HG02870 (cell line): ENCODE measurements around the gene ZNF205.

Source experiments
- ATAC-seq: cut with Tn5 transposase; IDR thresholded peaks from one replicate; pipeline ENCODE4 v1.9.1; 2021; ENCODE audit warnings: mild to moderate bottlenecking, moderate library complexity; ENCODE audit not compliant: unreplicated experiment

ZNF205 gene

DNA sequence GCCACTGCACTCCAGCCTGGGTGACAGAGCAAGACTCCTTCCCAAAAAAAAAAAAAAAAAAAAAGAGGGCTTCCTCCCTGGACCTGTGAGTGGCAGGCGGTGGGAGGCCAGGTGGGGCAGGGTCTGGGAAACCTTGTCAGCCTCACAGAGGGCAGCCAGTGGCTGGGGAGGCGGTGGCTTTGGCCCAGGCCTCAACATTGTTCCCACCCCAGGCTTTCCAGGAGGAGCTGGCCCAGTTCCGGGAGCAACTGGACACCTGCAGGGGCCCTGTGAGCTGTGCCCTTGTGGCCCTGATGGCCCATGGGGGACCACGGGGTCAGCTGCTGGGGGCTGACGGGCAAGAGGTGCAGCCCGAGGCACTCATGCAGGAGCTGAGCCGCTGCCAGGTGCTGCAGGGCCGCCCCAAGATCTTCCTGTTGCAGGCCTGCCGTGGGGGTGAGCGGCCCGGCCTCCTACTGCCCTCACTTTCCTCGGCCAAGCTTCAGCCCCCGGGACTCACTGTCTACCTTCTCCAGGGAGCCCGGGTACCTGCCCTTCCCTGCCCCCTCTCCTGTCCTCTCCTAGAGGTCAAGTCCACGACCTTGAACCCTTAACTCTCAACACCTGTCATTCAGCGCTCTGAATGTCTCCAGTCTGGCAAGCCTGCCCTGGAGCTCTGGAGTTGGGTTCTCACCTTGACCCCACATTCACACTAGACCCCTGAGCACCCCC is 34.8 kb downstream of the ZNF205 start:
- no peak for ATAC-seq

DNA sequence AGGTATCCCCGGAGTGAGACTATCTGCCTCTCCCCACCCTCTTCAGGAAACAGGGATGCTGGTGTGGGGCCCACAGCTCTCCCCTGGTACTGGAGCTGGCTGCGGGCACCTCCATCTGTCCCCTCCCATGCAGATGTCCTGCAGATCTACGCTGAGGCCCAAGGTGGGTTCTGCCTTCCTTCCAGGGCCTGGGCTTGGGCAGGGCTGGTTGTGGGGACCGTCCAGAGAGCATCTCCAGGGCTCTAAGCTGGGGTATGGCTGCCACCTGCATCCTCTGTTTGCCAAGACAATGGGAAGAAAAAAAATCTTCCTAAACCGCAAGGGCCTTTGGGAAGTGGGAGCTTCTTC is 35.3 kb downstream of the ZNF205 start:
- no peak for ATAC-seq

DNA sequence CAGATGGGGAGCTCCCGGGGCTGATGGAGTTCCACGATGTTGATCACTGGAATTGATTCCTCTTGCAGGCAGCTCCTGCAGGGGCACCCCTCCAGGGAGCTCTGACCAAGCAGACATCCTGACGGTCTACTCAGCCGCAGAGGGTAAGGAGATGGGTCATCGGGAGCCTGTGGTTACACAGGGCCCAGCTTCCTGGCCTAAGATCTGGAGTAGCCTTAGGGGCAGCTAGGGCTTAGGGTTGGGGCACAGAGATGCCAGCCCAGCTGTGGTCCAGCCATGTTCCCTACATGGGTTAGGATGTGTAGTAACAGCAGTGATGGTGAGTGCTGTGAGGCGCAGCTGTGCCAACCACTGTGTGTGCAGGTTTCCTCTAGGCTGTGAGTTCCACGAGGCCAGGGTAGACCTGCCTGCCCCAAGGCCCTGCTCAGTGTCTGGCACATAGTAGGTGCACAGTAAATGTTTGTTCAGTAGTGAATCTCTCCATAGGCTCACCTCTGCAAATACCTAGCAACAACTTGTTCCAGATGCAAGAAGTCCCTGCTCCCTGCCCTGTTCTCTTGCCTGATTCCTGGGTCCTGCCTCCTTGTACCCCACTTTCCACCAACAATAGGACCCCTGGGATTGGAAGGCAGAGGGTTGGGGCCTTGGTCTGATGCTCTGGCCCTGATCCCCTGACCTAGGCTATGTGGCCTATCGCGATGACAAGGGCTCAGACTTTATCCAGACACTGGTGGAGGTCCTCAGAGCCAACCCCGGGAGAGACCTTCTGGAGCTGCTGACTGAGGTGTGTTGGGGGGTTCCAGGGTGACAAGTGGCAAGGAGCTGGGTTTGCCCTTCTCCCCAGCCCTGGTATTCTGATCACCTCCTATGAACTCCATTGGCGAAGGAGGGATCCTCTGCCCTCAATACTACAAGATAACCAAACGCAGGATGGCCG is 36.1 kb downstream of the ZNF205 start:
- no peak for ATAC-seq

DNA sequence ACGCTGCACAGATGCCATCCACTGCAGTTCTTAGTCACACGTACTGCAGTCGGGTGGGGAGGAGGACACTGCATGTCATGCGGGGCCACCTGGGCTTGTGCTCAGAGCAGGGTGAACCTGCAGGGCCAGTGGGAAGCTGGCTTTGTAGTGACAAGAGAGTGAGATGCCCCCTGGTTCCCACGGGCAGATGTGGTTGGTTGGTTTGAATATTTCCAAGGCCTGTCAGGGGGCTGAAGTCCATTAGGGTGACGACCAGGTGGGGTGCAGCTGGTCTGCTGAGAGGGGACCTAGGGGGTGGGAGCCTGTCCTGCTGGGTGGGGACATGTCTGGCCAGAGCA is 36.8 kb downstream of the ZNF205 start:
- no peak for ATAC-seq

DNA sequence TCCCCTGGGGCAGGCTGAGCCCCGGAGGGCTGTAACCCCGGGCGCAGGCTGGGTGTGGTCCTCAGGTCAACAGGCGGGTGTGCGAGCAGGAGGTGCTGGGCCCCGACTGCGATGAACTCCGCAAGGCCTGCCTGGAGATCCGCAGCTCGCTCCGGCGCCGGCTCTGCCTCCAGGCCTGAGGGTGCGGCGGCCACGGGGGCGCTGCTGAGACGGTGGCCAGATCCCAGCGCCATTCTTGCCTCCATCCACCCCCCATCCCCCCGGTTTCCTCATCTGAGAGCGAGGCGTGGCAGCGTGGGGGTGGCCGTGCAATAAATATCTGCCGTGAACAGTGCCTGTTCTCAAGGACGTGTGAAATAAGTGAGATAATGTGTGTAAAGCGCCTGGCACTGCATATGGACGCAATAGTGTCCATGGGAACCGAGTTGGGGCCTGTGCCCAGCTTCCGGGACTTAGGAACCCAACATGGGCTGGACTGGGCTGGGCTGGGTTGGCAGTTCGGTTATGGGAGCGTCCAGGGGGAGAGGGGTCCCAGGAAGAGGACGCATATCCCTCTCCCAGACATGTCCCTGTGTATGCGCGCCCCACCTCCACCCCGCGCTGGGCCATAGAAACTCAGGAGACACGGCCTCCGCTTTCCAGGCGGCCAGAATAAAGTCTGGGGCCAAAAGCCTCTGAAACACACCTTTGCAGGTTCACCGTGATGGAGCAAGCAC is 37.4 kb downstream of the ZNF205 start:
- ATAC-seq: peak; percentile 3

DNA sequence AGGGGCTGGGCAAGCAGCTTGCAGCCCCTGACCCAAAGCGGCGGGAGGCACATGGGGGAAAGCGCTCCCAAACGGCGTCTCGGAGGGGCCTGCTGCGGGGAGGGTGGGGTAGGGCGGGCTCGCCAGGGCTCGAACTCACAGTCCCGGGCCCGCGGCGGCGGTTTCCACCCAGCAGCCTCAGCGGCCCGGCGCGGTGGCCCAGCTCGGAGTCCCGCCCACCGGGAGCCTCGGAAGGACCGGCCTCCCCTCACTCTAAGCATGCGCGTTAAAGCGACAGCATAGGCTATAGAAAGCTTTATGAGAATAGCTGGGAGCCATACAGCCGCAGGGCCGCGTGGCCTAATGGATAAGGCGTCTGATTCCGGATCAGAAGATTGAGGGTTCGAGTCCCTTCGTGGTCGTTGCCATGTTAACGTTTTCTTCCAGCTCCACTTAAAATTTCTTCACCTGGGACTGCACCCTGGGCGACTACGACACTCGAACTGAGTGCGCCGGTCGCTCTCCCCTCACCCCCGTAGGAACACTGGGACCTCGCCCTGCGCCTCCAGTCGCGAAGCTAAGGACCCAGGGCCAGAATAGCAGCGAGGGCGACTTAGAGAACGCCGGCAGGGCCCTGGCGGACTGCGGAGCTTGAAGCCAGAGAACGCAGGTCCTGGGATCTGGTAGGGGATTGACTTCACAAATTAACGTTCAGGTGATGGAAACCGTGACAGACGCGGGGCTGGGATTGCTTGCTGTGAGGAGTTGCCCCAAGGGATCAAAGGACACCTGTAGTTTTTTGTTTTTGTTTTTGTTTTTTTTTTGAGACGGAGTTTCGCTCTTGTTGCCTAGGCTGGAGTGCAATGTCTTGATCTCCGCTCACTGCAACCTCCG is 38.2 kb downstream of the ZNF205 start:
- ATAC-seq: peak; percentile 70

DNA sequence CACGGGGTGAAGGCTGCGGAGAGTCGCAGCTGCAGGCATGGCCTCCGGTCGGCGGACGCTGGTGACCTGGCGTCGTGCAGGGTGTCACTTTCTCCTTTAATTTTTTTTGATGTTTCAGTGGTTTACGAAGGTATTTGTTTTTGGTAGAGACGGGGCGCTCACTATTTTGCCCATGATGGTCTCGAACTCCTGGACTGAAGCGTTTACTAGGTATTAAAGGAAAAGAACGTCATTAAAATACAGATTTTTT is 39.6 kb downstream of the ZNF205 start:
- ATAC-seq: no peak

DNA sequence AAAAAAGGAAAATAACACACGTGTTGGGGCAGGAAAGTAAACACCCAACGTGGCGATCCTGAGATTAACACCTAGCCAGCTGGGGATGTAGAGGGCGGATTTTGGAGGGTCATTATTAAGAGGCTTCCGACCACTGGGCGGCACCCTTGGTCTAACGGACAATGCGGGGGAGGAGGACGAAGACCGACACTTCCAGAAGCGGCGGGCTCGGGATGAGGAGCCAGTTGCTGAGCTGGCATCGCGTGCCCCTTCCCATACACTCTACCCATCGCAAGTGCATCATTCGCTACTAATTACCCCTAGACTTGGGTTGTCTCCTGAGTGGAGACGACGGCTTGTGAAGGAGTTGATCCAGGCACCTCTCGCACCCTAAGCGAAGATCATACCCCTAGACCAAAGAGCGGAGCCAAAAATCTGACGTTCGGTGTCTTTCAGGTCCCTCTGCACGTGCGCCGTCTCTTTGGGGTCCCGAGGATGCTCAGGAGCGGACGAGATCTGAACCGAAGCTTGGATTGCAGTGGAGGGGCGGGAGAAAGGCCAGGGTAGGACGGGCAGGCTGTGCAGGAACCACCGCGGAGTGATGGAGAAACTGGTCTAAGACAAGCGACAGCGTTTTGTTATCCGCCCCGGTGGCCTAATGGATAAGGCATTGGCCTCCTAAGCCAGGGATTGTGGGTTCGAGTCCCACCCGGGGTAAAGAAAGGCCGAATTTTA is 40.0 kb downstream of the ZNF205 start:
- ATAC-seq: no peak

DNA sequence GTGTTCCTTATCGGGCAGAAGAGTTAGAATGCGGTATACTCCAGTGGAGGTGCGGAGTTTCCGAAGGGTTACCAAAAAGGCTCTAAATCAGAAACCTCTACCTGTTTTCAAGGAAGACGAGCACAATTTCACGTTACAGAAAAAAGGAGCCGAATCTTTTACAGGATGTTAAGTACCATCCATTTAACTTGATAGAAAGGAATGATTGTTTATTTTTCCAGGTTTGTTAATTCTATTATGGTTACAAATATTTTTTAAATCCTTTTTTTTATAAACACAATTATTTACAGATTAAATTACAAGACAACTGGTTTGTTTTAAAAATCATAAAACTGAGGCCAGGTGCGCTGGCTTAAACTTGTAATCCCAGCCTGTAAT is 40.6 kb downstream of the ZNF205 start:
- no peak for ATAC-seq

DNA sequence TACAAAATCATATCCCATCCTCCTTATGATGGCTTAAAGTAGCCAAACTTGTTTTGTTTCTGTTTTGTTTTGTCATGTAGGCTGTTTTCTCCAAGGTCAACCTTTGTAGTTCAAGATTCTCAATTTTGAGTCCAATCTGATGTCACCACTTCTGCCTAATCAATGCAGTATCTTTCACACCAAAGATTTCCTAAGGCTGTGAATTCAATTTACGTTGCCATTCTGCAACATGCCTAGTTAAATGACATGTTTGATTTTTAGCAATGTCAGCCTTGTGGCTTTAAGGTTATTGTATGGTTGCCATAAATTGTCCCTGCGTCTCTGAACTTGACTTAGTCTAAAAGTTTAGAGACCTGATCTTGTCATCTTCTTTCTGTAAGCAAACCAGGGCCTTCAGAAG is 42.8 kb downstream of the ZNF205 start:
- ATAC-seq: no peak

DNA sequence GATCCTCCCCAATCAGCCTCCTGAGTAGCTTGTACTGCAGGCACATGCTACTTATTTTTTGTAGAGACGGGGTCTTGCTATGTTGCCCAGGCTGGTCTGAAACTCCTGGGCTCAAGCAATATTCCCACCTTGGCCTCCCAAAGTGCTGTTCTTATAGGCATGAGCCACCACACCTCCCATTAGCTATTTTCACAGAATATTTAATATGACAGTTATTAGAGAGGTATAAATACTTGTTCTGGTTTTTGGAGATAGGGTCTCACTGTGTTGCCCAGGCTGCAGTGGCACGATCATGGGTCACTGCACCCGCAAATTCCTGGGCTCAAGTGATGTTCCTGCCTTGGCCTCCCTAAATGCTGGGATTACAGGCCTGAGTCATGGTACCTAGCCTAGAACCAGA is 43.6 kb downstream of the ZNF205 start:
- ATAC-seq: no peak

DNA sequence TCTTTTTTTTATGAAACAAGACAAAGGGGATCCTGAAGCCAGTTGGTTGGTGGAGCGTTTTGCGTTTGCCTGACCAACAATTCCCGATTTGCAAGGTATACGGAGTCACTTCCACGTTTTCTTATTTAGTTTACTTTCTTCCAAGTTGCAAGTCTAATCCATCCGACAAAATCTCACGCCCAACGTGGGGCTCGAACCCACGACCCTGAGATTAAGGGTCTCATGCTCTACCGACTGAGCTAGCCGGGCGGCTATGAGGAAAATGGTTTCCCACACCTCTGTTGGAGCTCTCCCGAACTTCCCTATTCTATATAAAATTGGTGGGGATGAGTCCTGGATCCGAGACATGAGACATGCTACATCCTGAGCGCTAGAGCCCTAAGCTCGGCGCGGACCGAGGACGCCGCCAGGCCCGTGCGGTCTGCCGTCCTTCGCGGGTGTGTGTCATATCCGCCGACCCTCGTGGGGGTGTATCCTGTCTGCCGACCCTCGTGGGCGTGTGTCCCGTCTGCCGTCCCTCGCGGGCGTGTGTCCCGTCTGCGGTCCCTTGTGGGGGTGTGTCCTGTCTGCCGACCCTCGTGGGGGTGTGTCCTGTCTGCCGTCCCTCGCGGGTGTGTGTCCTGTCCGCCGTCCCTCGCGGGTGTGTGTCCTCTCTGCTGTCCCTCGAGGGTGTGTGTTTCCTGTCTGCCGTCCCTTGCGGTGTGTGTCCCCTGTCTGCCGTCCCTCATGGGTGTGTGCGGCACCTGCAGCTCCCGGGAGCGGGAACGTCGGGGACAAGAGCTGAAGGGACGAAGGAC is 45.0 kb downstream of the ZNF205 start:
- no peak for ATAC-seq

DNA sequence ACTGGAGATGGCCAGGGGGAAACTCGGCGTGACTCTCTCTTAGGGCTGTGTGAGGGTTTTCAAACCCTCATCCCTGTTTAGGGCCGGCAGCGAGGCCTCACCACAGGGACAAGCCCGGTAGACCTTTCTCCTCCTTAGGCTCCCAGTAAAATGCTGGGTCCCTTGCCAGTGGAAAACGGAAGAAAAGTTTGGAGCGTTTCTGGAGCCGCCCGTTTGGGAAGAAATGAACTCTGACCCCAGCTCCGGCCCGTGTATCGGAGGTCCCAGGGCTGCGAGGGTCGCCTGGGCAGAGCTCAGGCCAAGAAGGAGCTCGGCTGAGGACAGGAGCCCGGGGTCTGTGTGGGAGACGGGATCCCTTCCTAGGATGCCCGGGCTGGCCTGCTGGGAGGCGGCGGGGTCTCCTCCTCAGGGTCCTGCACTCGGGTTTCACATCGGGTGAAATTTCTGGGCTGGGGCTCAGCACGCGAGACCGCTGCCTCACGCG is 45.7 kb downstream of the ZNF205 start:
- ATAC-seq: no peak

DNA sequence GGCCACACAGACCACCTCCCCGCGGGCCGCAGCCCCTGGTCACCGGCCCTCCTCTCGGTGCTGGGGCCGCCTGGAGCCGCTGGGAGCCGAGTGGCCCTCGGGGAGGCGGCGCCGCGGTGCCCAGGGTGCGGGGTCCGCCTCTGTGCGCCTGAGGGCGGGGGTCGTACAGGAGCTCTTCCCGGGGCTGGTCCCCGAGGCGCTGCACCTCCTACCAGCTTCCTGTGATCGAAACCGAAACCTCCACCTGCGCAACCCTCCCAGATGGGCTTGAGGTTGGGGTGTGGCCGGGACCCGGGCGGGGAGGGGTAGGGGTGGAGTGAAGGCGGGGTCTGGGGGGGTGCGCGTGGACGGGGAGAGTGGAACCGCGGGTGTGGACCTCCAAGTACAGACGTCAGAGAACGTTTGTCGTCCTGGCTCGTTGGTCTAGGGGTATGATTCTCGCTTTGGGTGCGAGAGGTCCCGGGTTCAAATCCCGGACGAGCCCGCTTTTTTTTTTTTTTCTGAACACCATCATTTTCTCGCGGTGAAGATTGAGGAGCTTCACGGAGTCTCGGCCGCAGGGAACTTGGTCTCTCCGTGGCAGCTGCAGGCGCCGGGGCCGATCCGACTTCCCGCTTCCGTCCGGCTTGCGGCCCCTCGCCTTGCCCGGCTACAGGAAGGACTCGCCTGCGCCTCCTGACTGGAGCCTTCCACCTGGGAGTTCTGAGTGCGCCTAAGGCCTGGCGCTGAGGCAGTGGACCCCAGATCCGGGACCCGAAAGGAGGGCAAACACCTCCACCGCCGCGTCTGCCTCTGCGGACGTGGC is 46.3 kb downstream of the ZNF205 start:
- ATAC-seq: peak; percentile 34

DNA sequence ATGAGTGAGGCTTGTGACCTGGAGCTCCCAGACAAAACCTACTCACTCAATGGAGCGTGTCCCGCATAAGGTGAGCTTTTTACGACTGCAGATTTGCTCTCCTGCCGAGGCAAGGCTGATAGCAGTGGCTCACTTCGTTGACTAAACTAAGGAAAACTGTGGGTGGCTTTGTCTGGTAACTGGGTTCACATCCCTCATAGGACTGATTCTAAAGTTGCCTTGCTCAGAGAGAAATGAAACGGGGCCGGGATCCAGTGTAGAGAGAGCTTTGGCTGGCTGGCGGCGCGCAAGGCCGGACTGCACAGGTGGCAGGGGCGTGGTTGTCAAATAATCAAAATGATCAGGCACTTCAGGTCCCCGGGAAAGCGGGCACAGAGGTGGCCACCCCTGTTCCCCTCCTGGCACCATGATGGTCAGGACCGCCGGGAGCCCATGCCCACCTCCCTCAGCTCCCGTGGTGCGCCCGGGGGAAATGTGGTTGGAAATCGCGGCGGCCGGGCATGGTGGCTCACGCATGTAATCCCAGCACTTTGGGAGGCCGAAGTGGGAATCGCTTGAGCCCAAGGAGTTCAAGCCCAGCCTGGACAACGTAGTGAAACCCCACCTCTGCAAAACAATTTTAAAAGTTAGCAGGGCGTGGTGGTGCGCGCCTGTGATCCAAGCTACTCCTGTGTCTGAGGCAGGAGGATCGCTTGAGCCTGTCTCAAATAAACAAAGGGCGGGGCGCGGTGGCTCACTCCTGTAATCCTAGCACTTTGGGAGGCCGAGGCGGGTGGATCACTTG is 49.0 kb downstream of the ZNF205 start:
- no peak for ATAC-seq

DNA sequence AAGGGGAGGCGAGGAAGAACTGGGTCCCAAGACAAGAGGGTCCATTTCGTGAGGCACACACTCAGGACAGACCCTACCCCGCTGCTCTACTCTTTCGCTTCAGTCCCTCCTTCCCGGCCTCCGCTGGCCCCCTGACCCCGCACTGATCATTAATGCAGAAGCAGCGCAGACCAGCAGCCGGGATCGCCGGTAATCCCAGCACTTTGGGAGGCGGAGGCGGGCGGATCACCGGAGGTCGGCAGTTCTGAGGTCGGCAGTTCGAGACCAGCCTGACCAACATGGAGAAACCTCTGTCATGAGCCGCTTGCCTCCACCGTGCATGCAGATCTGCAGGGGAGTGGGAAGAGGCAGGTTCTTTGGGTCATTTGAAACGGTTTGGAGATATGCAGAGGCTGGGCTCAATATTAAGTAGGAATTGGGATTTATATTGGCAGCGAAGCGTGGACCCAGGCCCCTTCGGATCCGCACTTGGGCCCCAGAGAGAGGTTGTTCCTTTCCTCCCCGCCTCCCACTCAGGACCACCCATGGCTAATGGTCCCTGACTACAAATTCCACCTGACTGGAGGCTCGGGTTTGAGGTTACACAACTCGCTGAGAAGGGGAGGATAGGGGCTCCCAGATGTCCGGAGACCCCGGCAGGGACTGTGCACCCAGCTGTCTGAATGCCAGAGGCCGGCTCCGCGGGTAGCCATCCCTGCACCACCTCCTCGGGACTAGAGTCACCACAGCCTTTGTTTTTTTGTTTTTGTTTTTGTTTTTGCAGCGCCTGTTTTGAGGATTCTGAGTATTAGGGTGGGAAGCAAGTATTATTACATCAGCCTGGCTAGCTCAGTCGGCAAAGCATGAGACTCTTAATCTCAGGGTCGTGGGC is 52.0 kb downstream of the ZNF205 start:
- no peak for ATAC-seq
